AML-193 (cell line): Measurements from ENCODE around the gene ING4.

Experiments used
- DNase-seq, 2 experiments: peaks; one replicate each; lab custom pipeline; 2025; lab: John Stamatoyannopoulos, UW

Gene ING4

GRCh38 chr12:6635856-6636531 is 26.9 kb downstream of the ING4 start, which contains the start of gene LPAR5:
LPAR5 (minus strand) TSS chr12:6635959; CDS start chr12:6621248, 14,711 bp downstream.
- DNase-seq: no peak

- no peak for DNase-seq
Measured at GRCh38 chr12:6635375-6635855, 27.5 kb downstream of the ING4 start.

- no peak for DNase-seq
Measured at GRCh38 chr12:6632026-6632983, 30.6 kb downstream of the ING4 start.

- DNase-seq: no peak
Measured at GRCh38 chr12:6631549-6631961, 31.4 kb downstream of the ING4 start.

GRCh38 chr12:6630736-6631135 is 32.2 kb downstream of the ING4 start:
- DNase-seq: no peak

GRCh38 chr12:6627616-6628015 is 35.3 kb downstream of the ING4 start:
- DNase-seq: no peak

- DNase-seq: no peak
Measured at GRCh38 chr12:6626654-6627283, 36.1 kb downstream of the ING4 start.

- DNase-seq: no peak
Measured at GRCh38 chr12:6620885-6621274, 42.0 kb downstream of the ING4 start.

GRCh38 chr12:6620137-6620884 is 42.6 kb downstream of the ING4 start:
- DNase-seq: no peak

GRCh38 chr12:6618483-6619225 is 44.3 kb downstream of the ING4 start:
- DNase-seq: no peak

- no peak for DNase-seq
Measured at GRCh38 chr12:6615802-6616201, 47.1 kb downstream of the ING4 start.

- no peak for DNase-seq
Measured at GRCh38 chr12:6614513-6615172, 48.3 kb downstream of the ING4 start.

GRCh38 chr12:6613776-6614512 is 49.0 kb downstream of the ING4 start:
- DNase-seq: peak; percentile 94 to 95

GRCh38 chr12:6613015-6613775 is 49.7 kb downstream of the ING4 start:
- DNase-seq: peak; percentile 58 to 72

GRCh38 chr12:6612652-6613014 is 50.3 kb downstream of the ING4 start:
- DNase-seq: peak in 1 of 2 experiments; percentile 47

GRCh38 chr12:6612247-6612646 is 50.7 kb downstream of the ING4 start:
- DNase-seq: no peak

GRCh38 chr12:6608592-6609281 is 54.2 kb downstream of the ING4 start:
- peak; percentile 12 to 18 for DNase-seq
